NCI-H2196 treated with DMSO at 0.1 percent for 48 hours (cell line): ENCODE results near the gene DENND1A.
"Not testable (repeated sequence)": the region's sequence is repeated elsewhere in the genome, so short reads cannot be mapped to it uniquely, and the experiment has no call there.

Experiments used
- DNase-seq: peaks from one replicate; lab custom pipeline; 2025; ENCODE audit not compliant: unreplicated experiment; lab: John Stamatoyannopoulos, UW

DENND1A gene

GRCh38 chr9:123637945-123638634 lies 291.8 kb downstream of the DENND1A start:
- DNase-seq = peak; percentile 10

- no peak for DNase-seq
Measured at GRCh38 chr9:123637606-123637944, 292.4 kb downstream of the DENND1A start.

- not testable (repeated sequence) for DNase-seq
Measured at GRCh38 chr9:123636805-123637204, 293.1 kb downstream of the DENND1A start.

GRCh38 chr9:123631862-123632261 lies 298.1 kb downstream of the DENND1A start:
- DNase-seq = no peak

- no peak for DNase-seq
Measured at GRCh38 chr9:123630233-123630632, 299.7 kb downstream of the DENND1A start.

GRCh38 chr9:123629531-123629930 lies 300.4 kb downstream of the DENND1A start:
- DNase-seq = no peak

- no peak for DNase-seq
Measured at GRCh38 chr9:123622711-123623241, 307.1 kb downstream of the DENND1A start.

GRCh38 chr9:123620239-123620638 lies 309.7 kb downstream of the DENND1A start:
- no peak for DNase-seq

GRCh38 chr9:123617952-123618678 lies 311.8 kb downstream of the DENND1A start:
- DNase-seq = no peak

- no peak for DNase-seq
Measured at GRCh38 chr9:123617286-123617685, 312.6 kb downstream of the DENND1A start.

GRCh38 chr9:123616707-123617106 lies 313.2 kb downstream of the DENND1A start:
- DNase-seq = no peak

- DNase-seq = peak; percentile 14
Measured at GRCh38 chr9:123615381-123615780, 314.5 kb downstream of the DENND1A start.

- DNase-seq = peak; percentile 15
Measured at GRCh38 chr9:123614306-123615263, 315.3 kb downstream of the DENND1A start.

- no peak for DNase-seq
Measured at GRCh38 chr9:123611226-123611625, 318.7 kb downstream of the DENND1A start.

GRCh38 chr9:123609844-123610243 lies 320.1 kb downstream of the DENND1A start:
- no peak for DNase-seq

GRCh38 chr9:123608104-123608503 lies 321.8 kb downstream of the DENND1A start:
- no peak for DNase-seq

GRCh38 chr9:123607479-123607878 lies 322.4 kb downstream of the DENND1A start:
- DNase-seq = no peak

GRCh38 chr9:123606141-123606540 lies 323.8 kb downstream of the DENND1A start:
- DNase-seq = no peak

GRCh38 chr9:123605286-123605685 lies 324.6 kb downstream of the DENND1A start:
- DNase-seq = no peak

GRCh38 chr9:123604861-123605260 lies 325.1 kb downstream of the DENND1A start:
- no peak for DNase-seq

- DNase-seq = no peak
Measured at GRCh38 chr9:123601828-123602227, 328.1 kb downstream of the DENND1A start.
